H9 (cell line): ENCODE data around the gene LRIG1. TPM values are rescaled to one million over a fixed set of nuclear protein-coding genes. Genes with fewer than 3 reads are reported as not detected.

ENCODE experiments used
- DNase-seq: peaks from one replicate; pipeline ENCODE4 v3.0.0-alpha.2; 2017
- H2AFZ ChIP-seq: one replicate; pipeline ENCODE4 v1.6.1; 2013; ENCODE audit warnings: mild to moderate bottlenecking, low read length, control low read depth, moderate library complexity
- H2AK5ac ChIP-seq: 2 replicates; pipeline ENCODE4 v1.6.1; 2013; ENCODE audit warnings: low read length, control low read depth, mixed read lengths; ENCODE audit not compliant: insufficient read length
- H2BK120ac ChIP-seq: one replicate; pipeline ENCODE4 v1.6.1; 2013; ENCODE audit warnings: low read depth, mild to moderate bottlenecking, low read length, control low read depth, inconsistent platforms; ENCODE audit not compliant: poor library complexity, severe bottlenecking
- H2BK12ac ChIP-seq: 2 replicates; pipeline ENCODE4 v1.6.1; 2013; ENCODE audit warnings: low read length, control low read depth, mixed read lengths, low read depth; ENCODE audit not compliant: insufficient read length
- H2BK15ac ChIP-seq: 2 replicates; pipeline ENCODE4 v1.6.1; 2013; ENCODE audit warnings: low read depth, low read length, control low read depth
- H2BK20ac ChIP-seq: one replicate; pipeline ENCODE4 v1.6.1; 2013; ENCODE audit warnings: low read depth, mild to moderate bottlenecking, low read length, control low read depth, inconsistent platforms; ENCODE audit not compliant: poor library complexity, severe bottlenecking
- H2BK5ac ChIP-seq: 2 replicates; pipeline ENCODE4 v1.6.1; 2013; ENCODE audit warnings: low read length, control low read depth, mixed read lengths; ENCODE audit not compliant: insufficient read length
- H3K14ac ChIP-seq: 2 replicates; pipeline ENCODE4 v1.6.1; 2013; ENCODE audit warnings: low read length, control low read depth; ENCODE audit not compliant: insufficient read depth
- H3K18ac ChIP-seq: 2 replicates; pipeline ENCODE4 v1.6.1; 2013; ENCODE audit warnings: low read depth, mild to moderate bottlenecking, mixed read lengths, low read length, control low read depth; ENCODE audit not compliant: insufficient read length
- H3K23ac ChIP-seq: 2 replicates; pipeline ENCODE4 v1.6.1; 2013; ENCODE audit warnings: low read length, control low read depth, mixed read lengths, low read depth; ENCODE audit not compliant: insufficient read length
- H3K23me2 ChIP-seq: 2 replicates; pipeline ENCODE4 v1.6.1; 2013; ENCODE audit warnings: low read depth, mild to moderate bottlenecking, mixed read lengths, low read length, control low read depth; ENCODE audit not compliant: insufficient read length, poor library complexity, severe bottlenecking
- H3K27ac ChIP-seq: 2 replicates; pipeline ENCODE4 v1.5.1; 2013; ENCODE audit warnings: low read length, control low read depth, mixed read lengths, low read depth; ENCODE audit not compliant: insufficient read length
- H3K27me3 ChIP-seq: 2 replicates; pipeline ENCODE4 v1.6.1; 2013; ENCODE audit warnings: low read length, control low read depth, inconsistent platforms; ENCODE audit not compliant: insufficient read depth
- H3K4ac ChIP-seq: 2 replicates; pipeline ENCODE4 v1.6.1; 2013; ENCODE audit warnings: low read depth, mild to moderate bottlenecking, control low read depth, inconsistent platforms, low read length, moderate library complexity
- H3K4me1 ChIP-seq: 2 replicates; pipeline ENCODE4 v1.6.1; 2013; ENCODE audit warnings: low read length, control low read depth, inconsistent platforms; ENCODE audit not compliant: insufficient read depth
- H3K4me2 ChIP-seq: 2 replicates; pipeline ENCODE4 v1.6.1; 2013; ENCODE audit warnings: low read length, control low read depth, mixed read lengths; ENCODE audit not compliant: insufficient read length, insufficient read depth
- H3K56ac ChIP-seq: 2 replicates; pipeline ENCODE4 v1.6.1; 2013; ENCODE audit warnings: low read depth, mild to moderate bottlenecking, mixed read lengths, low read length, control low read depth; ENCODE audit not compliant: insufficient read length
- H3K79me1 ChIP-seq: 2 replicates; pipeline ENCODE4 v1.6.1; 2013; ENCODE audit warnings: low read depth, mild to moderate bottlenecking, moderate library complexity, low read length, control low read depth, inconsistent platforms; ENCODE audit not compliant: insufficient read depth, poor library complexity, severe bottlenecking
- H3K79me2 ChIP-seq: 2 replicates; pipeline ENCODE4 v1.6.1; 2013; ENCODE audit warnings: low read length, control low read depth, inconsistent platforms; ENCODE audit not compliant: insufficient read depth
- H3K9ac ChIP-seq: 2 replicates; pipeline ENCODE4 v1.6.1; 2013; ENCODE audit warnings: low read length, control low read depth, mixed read lengths; ENCODE audit not compliant: insufficient read length; ENCODE audit errors: extremely low read depth
- H3K9me3 ChIP-seq: one replicate; pipeline ENCODE4 v1.6.1; 2013; ENCODE audit warnings: low read depth, low read length, inconsistent platforms; ENCODE audit not compliant: control insufficient read depth
- H3T11ph ChIP-seq: one replicate; pipeline ENCODE4 v1.6.1; 2013; ENCODE audit warnings: mild to moderate bottlenecking, low read length, control low read depth, inconsistent platforms
- H4K20me1 ChIP-seq: one replicate; pipeline ENCODE4 v1.6.1; 2013; ENCODE audit not compliant: control insufficient read depth, insufficient read length, insufficient read depth
- H4K5ac ChIP-seq: 2 replicates; pipeline ENCODE4 v1.6.1; 2013; ENCODE audit warnings: low read depth, mild to moderate bottlenecking, mixed read lengths, low read length, control low read depth; ENCODE audit not compliant: insufficient read length
- H4K8ac ChIP-seq: replicated peaks from 2 replicates; pipeline ENCODE4 v1.6.1; 2013; ENCODE audit warnings: low read length, control low read depth, mixed read lengths, low read depth; ENCODE audit not compliant: insufficient read length
- H4K91ac ChIP-seq: 2 replicates; pipeline ENCODE4 v1.6.1; 2013; ENCODE audit warnings: low read depth, mild to moderate bottlenecking, moderate library complexity, mixed read lengths, low read length, control low read depth; ENCODE audit not compliant: insufficient read length
- H3K27ac Mint-ChIP-seq, 3 experiments: 2 replicates in 2 of 3; 3 replicates in 1 of 3; pipeline ENCODE4 v1.8.0; 2020 to 2021; ENCODE audit warnings: mixed read lengths in 3 of 3, mild to moderate bottlenecking in 1 of 3, moderate library complexity in 1 of 3
- H3K27me3 Mint-ChIP-seq: 2 replicates; pipeline ENCODE4 v1.8.0; 2021; ENCODE audit warnings: low read depth, mild to moderate bottlenecking, moderate library complexity, mixed read lengths
- H3K36me3 Mint-ChIP-seq, 3 experiments: 2 replicates in 2 of 3; 3 replicates in 1 of 3; pipeline ENCODE4 v1.8.0; 2020 to 2021; ENCODE audit warnings: low read depth in 3 of 3, mixed read lengths in 3 of 3; ENCODE audit not compliant: insufficient read depth in 1 of 3
- H3K4me1 Mint-ChIP-seq, 2 experiments: 2 replicates each; pipeline ENCODE4 v1.8.0; 2020; ENCODE audit warnings: mixed read lengths in 2 of 2
- H3K4me3 Mint-ChIP-seq, 2 experiments: 2 replicates in 1 of 2; 3 replicates in 1 of 2; pipeline ENCODE4 v1.8.0; 2020 to 2021; ENCODE audit warnings: mild to moderate bottlenecking in 2 of 2, mixed read lengths in 2 of 2, moderate library complexity in 1 of 2
- H3K9me3 Mint-ChIP-seq, 2 experiments: 2 replicates in 1 of 2; 3 replicates in 1 of 2; pipeline ENCODE4 v1.8.0; 2020; ENCODE audit warnings: mild to moderate bottlenecking in 2 of 2, mixed read lengths in 2 of 2, moderate library complexity in 1 of 2
- WGBS: extraction: QIAGEN DNeasy Blood & Tissue Kit; methylation state at CpG from one replicate; pipeline ENCODE4 v1.1.7; 2013; ENCODE audit warnings: missing lambda C conversion rate, low lambda C conversion rate, mixed read lengths; ENCODE audit not compliant: insufficient read length; ENCODE audit errors: extremely low coverage; 5-methylcytosine and 5-hydroxymethylcytosine counted together
- total RNA-seq: library from RNA; stranded (reverse); gene quantifications from 2 replicates; pipeline ENCODE4 v1.2.1, GENCODE V29; 2021
- TF ChIP-seq, protein P1 (sequence below): fragments of 200-600 bp; sonication (generic); conservative IDR thresholded peaks from 3 replicates; pipeline ENCODE4 v1.8.0; 2021; ENCODE audit warnings: antibody characterized with exemption, mild to moderate bottlenecking

LRIG1 gene
- total RNA-seq, 1 experiment from 2014 or later, result 70.3 TPM

DNA sequence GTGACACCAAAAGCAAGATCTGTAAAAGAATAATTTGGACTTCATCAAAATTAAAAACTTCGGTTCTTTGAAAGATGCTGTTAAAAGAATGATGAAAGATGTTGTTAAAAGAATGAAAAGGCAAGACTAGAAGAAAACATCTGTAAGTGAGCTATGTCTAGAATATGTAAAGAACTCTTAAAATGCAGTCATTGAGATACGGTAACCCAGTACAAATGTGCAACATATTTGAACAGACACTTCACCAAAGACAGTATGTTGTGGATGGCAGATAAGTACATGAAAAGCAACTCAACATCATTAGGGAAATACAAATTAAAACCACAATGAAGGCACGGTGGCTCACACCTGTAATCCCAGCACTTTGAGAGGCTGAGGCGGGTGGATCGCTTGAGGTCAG lies 139.5 kb downstream of the LRIG1 start:
- Histone ChIP-seq H3K23me2 (no peaks in the 10 kb centered on the region), H3K4me2 (no peak overlapping the region), H3K56ac (no peak overlapping the region), H4K5ac (no peak overlapping the region), H2BK5ac (no peak overlapping the region), H3K79me2 (no peaks in the 10 kb centered on the region), H3K79me1 (no peaks in the 10 kb centered on the region), H3K27me3 (no peaks in the 10 kb centered on the region), H3K4me1 (peaks cover 5% of the 10 kb centered on the region; the same call in 1 of the 2 replicates), H2AFZ (no peak overlapping the region), H2BK20ac (no peak overlapping the region), H3T11ph (no peak overlapping the region), H4K91ac (no peak overlapping the region), H3K23ac (no peak overlapping the region), H4K8ac (no peak overlapping the region), H3K18ac (no peak overlapping the region), H3K4ac (no peak overlapping the region), H3K27ac (no peak overlapping the region), H3K9ac (no peak overlapping the region), H2BK120ac (no peak overlapping the region), H2AK5ac (no peak overlapping the region), H2BK12ac (no peak overlapping the region), H3K14ac (no peak overlapping the region), H4K20me1 (no peaks in the 10 kb centered on the region), H3K9me3 (no peaks in the 10 kb centered on the region), H2BK15ac (no peak overlapping the region)
- no peaks in the 10 kb centered on the region for H3K9me3 Mint-ChIP-seq
- no peaks in the 10 kb centered on the region for H3K36me3 Mint-ChIP-seq
- DNase-seq, result no peak
- H3K27me3 Mint-ChIP-seq, result no peaks in the 10 kb centered on the region
- no peak overlapping the region for H3K4me3 Mint-ChIP-seq
- TF ChIP-seq, protein P1, sequence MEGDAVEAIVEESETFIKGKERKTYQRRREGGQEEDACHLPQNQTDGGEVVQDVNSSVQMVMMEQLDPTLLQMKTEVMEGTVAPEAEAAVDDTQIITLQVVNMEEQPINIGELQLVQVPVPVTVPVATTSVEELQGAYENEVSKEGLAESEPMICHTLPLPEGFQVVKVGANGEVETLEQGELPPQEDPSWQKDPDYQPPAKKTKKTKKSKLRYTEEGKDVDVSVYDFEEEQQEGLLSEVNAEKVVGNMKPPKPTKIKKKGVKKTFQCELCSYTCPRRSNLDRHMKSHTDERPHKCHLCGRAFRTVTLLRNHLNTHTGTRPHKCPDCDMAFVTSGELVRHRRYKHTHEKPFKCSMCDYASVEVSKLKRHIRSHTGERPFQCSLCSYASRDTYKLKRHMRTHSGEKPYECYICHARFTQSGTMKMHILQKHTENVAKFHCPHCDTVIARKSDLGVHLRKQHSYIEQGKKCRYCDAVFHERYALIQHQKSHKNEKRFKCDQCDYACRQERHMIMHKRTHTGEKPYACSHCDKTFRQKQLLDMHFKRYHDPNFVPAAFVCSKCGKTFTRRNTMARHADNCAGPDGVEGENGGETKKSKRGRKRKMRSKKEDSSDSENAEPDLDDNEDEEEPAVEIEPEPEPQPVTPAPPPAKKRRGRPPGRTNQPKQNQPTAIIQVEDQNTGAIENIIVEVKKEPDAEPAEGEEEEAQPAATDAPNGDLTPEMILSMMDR, result no peak
- no CpG with 5 or more reads among the region's 5 CpGs for WGBS
- no peak overlapping the region; a peak in 1 of 7 replicates for H3K27ac Mint-ChIP-seq
- peaks cover 15 to 19% of the 10 kb centered on the region in 2 experiments for H3K4me1 Mint-ChIP-seq
